Stimulated activated naive CD4-positive, alpha-beta T cell (primary cell): ENCODE data around the gene PPARGC1A.

Experiments used
- DNase-seq, 6 experiments: peaks; one replicate each; lab custom pipeline; 2025; lab: John Stamatoyannopoulos, UW

PPARGC1A gene

GRCh38 chr4:23839279-23839678, 50.6 kb downstream of the PPARGC1A start:
- no peak for DNase-seq

- no peak for DNase-seq
Observed at GRCh38 chr4:23838607-23839006, 51.2 kb downstream of the PPARGC1A start.

GRCh38 chr4:23838131-23838530, 51.7 kb downstream of the PPARGC1A start:
- DNase-seq = no peak

GRCh38 chr4:23837371-23837770, 52.5 kb downstream of the PPARGC1A start:
- DNase-seq = no peak

GRCh38 chr4:23835774-23836478, 53.9 kb downstream of the PPARGC1A start:
- peak in 1 of 6 experiments; percentile 0 for DNase-seq

- no peak for DNase-seq
Observed at GRCh38 chr4:23828779-23829178, 61.1 kb downstream of the PPARGC1A start.

GRCh38 chr4:23828020-23828715, 61.7 kb downstream of the PPARGC1A start:
- DNase-seq = no peak

- no peak for DNase-seq
Observed at GRCh38 chr4:23822181-23822580, 67.7 kb downstream of the PPARGC1A start.

GRCh38 chr4:23819041-23819511, 70.8 kb downstream of the PPARGC1A start:
- DNase-seq = no peak

GRCh38 chr4:23818097-23818885, 71.6 kb downstream of the PPARGC1A start:
- no peak for DNase-seq

GRCh38 chr4:23814996-23815660, 74.7 kb downstream of the PPARGC1A start:
- DNase-seq = no peak

GRCh38 chr4:23814587-23814986, 75.3 kb downstream of the PPARGC1A start:
- DNase-seq = no peak

- DNase-seq = no peak
Observed at GRCh38 chr4:23811161-23811560, 78.7 kb downstream of the PPARGC1A start.

- DNase-seq = no peak
Observed at GRCh38 chr4:23805450-23805851, 84.4 kb downstream of the PPARGC1A start.

GRCh38 chr4:23789762-23790161, 100.1 kb downstream of the PPARGC1A start:
- no peak for DNase-seq

- DNase-seq = no peak
Observed at GRCh38 chr4:23788460-23788859, 101.4 kb downstream of the PPARGC1A start.

GRCh38 chr4:23788027-23788426, 101.8 kb downstream of the PPARGC1A start:
- DNase-seq = no peak

GRCh38 chr4:23782778-23783437, 106.9 kb downstream of the PPARGC1A start:
- no peak for DNase-seq

- DNase-seq = no peak
Observed at GRCh38 chr4:23779839-23780238, 110.0 kb downstream of the PPARGC1A start.

GRCh38 chr4:23779422-23779821, 110.4 kb downstream of the PPARGC1A start:
- DNase-seq = no peak

- DNase-seq = no peak
Observed at GRCh38 chr4:23775694-23776093, 114.2 kb downstream of the PPARGC1A start.

GRCh38 chr4:23774909-23775308, 114.9 kb downstream of the PPARGC1A start:
- DNase-seq = no peak
